NK-92 treated with Interleukin-12 subunit alpha and Interleukin-12 subunit beta, amount 100 ng/mL, for 24 hours (cell line): ENCODE data around the gene ZNF813.
A peak's percentile ranks its signal among the peaks of the same experiment; 100 is the strongest.
"Not testable (repeated sequence)": the region's sequence is repeated elsewhere in the genome, so short reads cannot be mapped to it uniquely, and the experiment has no call there.

Experiments
- DNase-seq: peaks from one replicate; lab custom pipeline; 2025; lab: John Stamatoyannopoulos, UW

The ZNF813 gene

GRCh38 chr19:53467485-53468262, at the start of gene ZNF813:
ZNF813 (plus strand) TSS chr19:53467733; CDS start chr19:53483823, 16,090 bp downstream.
- peak; percentile 14 for DNase-seq

GRCh38 chr19:53420520-53421315, 46.8 kb upstream of the ZNF813 start:
- DNase-seq, result not testable (repeated sequence)

- DNase-seq, result no peak
Measured at GRCh38 chr19:53422551-53422950, 45.0 kb upstream of the ZNF813 start.

- DNase-seq, result not testable (repeated sequence)
Measured at GRCh38 chr19:53423074-53423473, 44.5 kb upstream of the ZNF813 start.

GRCh38 chr19:53423680-53424079, 43.9 kb upstream of the ZNF813 start:
- not testable (repeated sequence) for DNase-seq

- DNase-seq, result no peak
Measured at GRCh38 chr19:53424968-53425597, 42.5 kb upstream of the ZNF813 start.

GRCh38 chr19:53431399-53432087, 36.0 kb upstream of the ZNF813 start, which contains the start of gene ZNF761:
ZNF761 (plus strand) TSS chr19:53431984; CDS start chr19:53447269, 15,285 bp downstream.
- DNase-seq, result peak; percentile 50

GRCh38 chr19:53432088-53432661, 35.4 kb upstream of the ZNF813 start:
- no peak for DNase-seq

- DNase-seq, result not testable (repeated sequence)
Measured at GRCh38 chr19:53443809-53444208, 23.7 kb upstream of the ZNF813 start.

GRCh38 chr19:53447196-53447595, 20.3 kb upstream of the ZNF813 start:
- DNase-seq, result not testable (repeated sequence)

- DNase-seq, result no peak
Measured at GRCh38 chr19:53455828-53456227, 11.7 kb upstream of the ZNF813 start.

- DNase-seq, result not testable (repeated sequence)
Measured at GRCh38 chr19:53460131-53460721, 7.3 kb upstream of the ZNF813 start.

GRCh38 chr19:53461866-53462265, 5.7 kb upstream of the ZNF813 start:
- DNase-seq, result no peak

GRCh38 chr19:53462861-53463260, 4.7 kb upstream of the ZNF813 start:
- DNase-seq, result no peak

GRCh38 chr19:53463263-53463662, 4.3 kb upstream of the ZNF813 start:
- DNase-seq, result no peak

- no peak for DNase-seq
Measured at GRCh38 chr19:53466726-53467484, 628 bp upstream of the ZNF813 start.

- DNase-seq, result not testable (repeated sequence)
Measured at GRCh38 chr19:53468628-53469027, 1.1 kb downstream of the ZNF813 start.

- no peak for DNase-seq
Measured at GRCh38 chr19:53471916-53472315, 4.4 kb downstream of the ZNF813 start.

- DNase-seq, result not testable (repeated sequence)
Measured at GRCh38 chr19:53474832-53475231, 7.3 kb downstream of the ZNF813 start.

GRCh38 chr19:53475470-53475869, 7.9 kb downstream of the ZNF813 start:
- not testable (repeated sequence) for DNase-seq
